OCI-M2 (cell line): ENCODE data around the gene MPST.
"Not testable (repeated sequence)": the region's sequence is repeated elsewhere in the genome, so short reads cannot be mapped to it uniquely, and the experiment has no call there.

Experiments
- DNase-seq: peaks from one replicate; lab custom pipeline; 2025; ENCODE audit not compliant: unreplicated experiment; lab: John Stamatoyannopoulos, UW

MPST gene

DNA sequence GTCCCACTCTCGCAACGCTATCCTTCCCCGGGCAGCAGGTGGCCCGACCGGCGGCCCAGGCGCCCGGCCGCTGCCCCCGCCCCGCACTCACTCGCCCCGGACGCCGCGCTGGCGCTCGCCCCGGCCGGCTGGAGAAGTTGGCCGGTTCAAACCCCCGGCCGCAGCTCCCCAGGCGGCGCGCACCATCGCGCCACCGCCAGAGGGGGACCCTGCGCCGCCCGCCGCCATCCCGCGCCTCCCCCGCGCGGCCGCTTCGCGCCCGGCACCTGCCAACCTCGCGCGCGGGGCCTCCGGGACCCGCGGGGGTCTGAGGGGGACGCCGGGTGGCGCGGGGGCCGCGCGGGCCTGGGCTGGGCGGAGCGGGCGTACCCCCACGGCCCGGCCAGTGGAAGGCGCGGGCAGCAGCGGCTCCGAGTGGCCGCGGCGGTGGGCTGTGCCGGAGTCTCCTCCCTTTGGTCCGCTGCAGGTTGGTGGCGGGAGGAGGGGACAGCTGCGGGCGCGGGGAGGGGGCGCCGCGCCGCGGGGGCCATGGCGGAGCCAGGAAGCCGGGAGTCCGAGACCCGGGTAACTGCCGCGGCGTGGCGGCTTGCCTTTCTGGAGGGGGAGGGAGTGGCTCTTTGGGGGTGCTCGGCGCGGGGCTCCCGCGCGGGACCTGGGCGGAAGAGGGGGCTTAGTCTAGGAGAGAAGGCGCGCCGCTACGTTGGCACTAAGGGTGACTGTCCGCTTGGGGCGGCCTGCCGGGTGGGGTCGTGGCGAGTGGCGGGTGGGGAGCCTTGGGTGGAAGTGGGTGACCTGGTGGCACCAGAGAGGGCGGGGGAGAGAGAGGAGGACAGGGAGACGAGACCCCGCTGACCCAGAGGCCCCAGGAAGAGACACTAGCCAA lies at the start of gene MPST, which contains the start of gene TST:
Gene MPST (plus strand): TSS at position 434 of the 883 bp plus-strand sequence. CDS start 95 bp downstream, at position 529.
Gene TST (minus strand): TSS at position 139 of the 883 bp plus-strand sequence. CDS start 715 bp downstream, outside the sequence.
- no peak for DNase-seq

DNA sequence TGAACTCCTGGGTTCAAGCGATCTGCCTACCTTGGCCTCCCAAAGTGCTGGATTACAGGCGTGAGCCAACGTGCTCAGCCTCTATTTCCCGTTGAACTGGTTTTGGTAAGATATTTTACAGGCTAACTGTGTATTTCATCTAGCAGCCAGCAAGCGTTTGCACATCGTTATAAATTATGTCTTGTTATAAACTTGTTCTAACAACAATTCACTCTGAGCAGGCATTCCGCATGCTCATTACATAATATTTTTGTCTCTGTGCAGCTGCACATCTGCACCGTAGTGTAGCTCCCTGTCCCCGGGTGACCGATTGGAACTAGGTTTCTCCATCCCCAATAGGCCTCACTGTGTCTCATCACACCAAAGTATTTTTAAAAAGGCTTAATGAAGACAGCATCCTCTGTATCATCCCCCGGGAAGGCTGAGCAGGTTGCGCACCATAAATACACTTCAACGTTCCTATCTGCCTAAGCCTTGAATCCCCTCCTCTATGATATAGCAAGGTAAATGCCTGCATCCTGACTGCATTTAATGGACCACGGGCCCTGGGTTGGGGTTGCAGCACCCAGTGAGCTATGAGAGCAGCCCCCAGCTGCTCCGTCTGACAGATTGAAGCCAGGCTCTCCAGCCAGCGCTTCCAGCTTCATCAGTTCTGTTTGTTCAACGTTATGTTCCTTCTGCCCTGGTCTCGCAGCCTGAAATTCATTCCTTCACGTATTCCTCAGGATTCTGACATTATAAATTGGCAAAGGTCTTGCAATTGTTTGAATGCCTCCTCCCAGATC lies 48.0 kb upstream of the MPST start:
- no peak for DNase-seq

DNA sequence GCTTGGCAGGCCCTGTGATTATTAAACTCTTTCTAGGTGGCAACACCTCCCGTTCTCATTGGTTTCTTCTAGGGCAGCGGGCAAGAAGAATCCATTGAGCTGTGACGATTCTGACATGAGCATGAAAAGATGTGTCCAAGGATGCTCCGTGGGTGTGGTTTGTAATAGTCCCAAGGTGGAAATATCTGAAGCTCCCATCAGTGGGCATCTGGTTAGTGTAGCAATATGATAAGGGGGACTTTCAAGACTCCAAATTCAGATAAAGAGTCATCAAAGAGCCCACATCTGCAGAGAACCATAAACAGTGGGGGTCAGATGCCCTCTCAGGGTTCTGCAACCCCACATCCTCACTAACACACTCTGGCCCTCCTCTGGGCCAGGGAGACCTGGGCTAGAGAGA lies 42.9 kb upstream of the MPST start:
- no peak for DNase-seq

DNA sequence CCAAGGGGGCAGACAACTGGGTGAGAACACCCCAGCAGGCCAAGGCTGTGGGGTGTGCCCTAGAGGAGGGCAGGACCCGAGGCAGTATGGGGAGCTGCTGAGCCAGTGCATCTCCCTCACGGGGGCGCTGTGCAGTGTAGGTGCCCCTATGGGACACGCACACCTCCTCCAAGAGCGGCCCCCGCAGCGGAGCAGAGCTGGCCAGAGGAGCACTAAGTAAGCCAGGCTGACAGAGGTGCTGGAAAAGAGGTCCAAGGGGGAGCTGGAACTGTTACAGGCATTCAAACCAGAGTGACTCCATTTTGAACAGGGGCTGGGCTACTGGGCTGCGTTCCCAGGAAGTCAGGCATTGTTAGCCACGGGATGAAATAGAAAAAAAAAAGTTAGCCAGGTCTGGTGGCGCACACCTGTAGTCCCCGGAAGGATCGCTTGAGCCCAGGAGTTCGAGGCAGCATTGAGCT lies 42.1 kb upstream of the MPST start:
- no peak for DNase-seq

DNA sequence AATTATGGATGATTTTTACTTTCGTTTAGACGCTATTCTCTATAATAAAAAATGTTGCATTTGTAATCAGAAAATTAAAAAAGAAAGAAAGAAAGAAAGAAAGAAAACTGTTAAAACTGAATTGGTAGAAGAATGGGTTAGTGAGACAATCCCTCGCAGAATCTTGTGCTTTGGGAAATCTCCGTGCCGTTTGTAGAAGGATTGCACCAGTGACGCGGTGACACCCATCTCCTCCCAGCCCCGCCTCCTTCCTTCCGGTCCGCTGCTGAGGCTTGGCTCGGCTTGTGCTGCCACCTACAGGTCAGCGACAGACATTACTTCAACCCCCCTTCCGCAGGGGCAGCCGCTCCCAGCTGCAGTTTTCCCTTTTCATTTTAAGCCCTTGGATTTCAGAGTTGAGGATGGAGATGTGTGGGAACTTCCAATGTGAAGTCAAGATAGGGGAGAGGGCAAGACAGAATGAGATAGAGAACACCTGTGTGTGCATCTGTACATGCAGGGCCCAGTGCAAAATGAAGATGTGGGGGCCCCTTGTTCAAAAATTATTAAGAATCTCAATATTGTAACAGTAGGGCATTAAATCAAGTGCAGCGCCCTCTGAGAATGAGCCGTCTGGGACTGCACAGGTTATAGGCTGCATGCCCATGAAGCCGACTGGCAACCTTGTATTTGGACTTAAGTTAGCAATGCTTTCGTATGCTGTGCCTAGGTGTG lies 41.4 kb upstream of the MPST start:
- DNase-seq, result peak; percentile 24

DNA sequence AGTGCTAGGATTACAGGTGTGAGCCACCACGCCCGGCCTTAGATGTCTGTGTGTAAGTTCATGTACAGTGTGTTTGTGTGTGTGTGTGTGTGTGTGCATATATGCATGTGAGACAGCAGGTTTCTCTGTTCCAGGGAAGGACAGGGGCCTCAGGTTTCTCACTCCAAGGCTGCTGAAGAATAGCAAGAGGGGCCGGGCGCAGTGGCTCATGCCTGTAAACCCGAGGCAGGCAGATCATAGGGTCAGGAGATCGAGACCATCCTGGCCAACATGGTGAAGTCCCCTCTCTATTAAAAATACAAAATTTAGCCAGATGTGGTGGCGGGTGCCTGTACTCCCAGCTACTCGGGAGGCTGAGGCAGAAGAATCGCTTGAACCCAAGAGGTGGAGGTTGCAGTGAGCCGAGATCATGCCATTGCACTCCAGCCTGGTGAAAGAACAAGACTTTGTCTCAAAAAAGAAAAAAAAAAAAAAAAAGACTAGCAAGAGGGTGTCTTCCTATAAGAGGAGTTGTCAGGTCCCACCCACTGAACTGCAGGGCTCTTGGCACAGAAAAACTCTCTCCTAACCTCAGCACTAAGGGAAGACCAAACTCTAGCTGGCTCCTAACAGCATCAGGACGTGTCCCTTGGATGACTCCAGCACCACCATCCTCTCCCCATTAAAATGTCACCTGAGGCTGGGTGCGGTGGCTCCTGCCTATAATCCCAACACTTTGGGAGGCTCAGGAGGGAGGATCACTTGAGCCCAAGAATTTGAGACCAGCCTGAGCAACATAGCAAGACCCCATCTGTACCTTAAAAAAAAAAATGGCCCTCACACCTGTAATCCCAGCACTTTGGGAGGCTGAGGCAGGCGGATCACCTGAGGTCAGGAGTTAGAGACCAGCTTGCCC lies 40.3 kb upstream of the MPST start:
- no peak for DNase-seq

DNA sequence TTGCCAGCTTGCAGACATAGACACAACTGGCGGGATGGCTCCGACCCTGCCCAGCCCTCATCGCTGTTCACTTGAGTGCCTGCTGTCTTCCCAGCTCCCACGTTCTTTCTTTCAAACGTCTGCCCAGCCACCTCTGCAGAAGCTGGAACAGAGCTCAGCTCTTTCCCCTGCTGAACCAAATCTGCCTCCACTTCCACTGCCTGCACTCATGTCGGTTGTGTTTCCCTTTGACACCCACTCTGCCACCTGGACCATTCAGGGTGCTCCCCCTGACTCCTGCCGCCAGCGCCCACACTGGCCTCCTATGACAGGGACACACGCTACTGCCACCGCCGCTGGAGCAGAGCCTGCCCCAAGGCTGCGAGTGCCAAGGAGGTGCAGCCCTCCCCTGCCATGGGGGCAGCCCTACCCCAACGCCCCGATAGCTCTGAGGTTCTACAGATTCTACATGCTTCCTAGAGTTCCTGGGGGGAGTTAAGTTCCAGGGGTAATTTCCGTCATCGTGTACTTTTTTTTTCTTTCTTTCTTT lies 38.2 kb upstream of the MPST start:
- no peak for DNase-seq

DNA sequence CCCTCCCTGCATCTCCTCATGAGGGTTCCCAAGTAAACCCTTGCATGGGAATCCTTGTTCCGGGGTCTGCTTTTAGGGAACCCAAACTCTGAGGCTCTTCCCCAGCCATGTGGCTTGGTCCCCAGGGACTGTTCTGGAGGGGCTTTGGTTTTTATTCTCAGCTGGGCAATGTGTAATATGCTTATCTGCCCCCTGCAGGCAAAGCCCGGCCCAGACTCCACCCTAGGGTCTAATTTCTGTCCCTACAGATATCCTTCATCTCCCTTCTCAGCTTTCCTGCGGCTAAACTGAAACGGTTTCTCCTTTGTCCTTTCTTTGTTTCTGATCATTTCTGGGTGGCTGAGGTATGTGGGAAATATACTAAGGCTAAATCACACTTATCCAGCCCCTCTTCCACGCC lies 37.4 kb upstream of the MPST start:
- peak; percentile 56 for DNase-seq

DNA sequence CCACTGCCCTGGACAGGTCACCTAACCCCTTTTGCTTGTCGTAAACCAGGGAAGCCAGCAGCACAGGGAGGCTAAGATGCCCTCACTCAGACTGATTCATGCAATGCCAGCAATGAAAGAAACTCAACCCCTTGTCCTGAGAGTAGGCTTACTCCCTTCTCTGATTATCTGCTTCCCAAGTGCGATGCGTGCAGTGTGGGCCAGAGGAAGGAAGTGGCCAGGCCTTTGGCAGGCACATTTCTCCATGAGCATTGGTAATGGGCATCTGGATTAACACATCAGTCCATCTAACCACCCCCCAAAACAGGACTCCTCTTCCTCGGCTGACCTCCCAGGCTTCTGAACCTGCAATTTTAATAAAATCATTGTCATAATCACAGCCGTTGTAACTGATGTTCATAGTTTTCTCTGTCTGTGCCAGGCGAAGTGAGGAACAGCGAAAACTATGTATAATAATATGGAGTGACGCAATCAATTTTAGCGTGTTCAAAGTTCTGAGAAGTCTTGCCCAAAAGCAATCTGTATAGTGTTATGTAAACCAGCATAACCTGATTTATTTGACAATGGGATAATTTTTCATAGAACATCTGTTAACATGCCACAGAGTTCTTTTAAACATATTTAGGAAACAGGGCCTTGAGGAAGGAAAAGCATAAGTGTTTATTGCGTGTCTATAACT lies 34.2 kb upstream of the MPST start:
- no peak for DNase-seq

DNA sequence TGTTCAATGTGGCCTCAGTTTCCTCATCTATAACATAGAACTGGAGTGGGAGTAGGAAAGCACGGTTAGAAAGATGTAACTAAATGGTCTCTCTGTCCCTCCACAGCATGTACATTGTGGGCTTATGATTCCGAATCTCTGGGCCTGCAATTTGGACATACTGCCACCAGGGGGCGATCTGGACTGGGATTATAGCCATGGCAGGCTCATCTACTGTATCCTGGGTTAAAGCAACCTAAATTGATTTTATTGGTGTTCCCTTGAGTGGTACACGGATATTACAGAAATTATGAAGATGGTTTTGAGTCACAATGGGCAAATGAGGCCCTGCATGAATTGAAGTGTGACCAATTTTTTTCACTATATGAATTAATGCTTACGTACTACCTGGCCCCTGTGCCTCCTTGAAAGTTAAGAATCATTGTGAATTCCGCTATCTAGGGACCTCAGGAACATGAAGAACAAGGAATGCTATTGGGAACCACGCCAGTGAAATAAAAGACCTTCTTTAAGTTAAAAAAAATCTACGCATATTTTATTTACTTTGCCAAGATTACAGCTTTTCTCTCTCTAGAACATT lies 33.2 kb upstream of the MPST start:
- DNase-seq, result no peak

DNA sequence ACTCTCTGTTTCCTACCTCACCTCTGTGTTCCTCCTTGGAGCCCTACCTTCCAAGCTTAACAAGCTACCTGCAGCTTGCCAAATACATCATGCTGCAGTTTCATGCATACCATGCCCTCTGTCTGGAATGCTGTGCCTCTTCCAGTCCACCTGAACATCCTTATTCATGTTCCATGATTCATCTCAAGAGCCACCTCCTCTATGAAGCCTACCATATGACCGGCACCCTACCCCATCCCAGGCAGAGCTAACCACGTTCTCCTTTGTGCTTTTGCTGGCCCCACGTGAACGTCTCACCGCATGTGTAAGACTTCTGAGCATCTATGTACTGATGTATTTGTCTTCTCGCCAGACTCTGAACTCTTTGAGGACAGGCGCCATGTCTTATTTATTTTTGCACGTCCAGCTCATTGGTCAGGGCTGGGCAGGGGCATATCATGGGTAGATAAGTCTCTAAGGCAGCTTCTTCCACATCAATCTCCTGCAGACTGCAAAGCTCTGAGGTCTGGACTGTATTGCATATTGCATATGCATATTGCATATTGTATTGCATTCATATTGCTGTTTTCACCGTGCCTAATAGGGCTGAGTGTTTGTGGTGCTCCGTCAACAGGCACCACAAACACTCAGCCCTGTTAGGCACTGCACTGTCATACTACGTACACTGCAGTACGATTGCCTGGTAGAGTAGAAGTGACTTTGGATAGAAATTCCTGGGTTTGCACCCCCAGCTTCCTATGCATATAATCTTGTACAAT lies 31.3 kb upstream of the MPST start:
- DNase-seq, result no peak

DNA sequence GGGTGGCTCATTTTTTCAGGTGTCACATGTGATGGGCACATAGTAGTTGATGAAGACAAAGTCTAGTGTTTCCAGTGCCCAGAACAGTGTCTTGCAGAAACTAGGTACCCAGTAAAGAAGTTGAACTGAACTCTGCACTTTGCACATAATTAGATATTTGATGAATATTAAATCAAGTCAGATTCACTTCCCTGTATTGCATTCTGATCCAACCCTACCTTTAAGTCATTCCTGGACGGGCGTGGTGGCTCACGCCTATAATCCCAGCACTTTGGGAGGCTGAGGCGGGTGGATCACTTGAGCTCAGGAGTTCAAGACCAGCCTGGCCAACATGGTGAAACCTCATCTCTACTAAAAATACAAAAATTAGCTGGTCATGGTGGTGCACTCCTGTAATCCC lies 30.5 kb upstream of the MPST start:
- DNase-seq, result not testable (repeated sequence)

DNA sequence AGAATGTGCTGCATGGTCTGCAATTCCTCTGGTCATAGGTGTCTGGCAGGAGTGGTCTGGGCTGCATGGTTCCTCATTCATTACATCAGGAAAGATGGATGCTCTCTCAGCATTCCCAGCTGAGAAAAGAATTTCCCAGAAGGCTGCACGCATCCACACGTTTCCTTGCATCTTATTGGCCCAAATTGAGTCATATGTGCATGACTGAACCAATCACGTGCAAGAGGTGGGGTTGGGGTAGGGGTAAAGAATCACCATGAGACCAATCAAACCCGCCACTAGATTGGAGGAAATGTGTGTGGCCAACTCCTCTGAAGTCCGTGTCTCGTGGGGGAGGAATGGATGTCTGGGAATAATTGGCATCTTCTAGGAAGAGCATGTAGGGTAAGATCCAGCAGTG lies 29.1 kb upstream of the MPST start:
- no peak for DNase-seq

DNA sequence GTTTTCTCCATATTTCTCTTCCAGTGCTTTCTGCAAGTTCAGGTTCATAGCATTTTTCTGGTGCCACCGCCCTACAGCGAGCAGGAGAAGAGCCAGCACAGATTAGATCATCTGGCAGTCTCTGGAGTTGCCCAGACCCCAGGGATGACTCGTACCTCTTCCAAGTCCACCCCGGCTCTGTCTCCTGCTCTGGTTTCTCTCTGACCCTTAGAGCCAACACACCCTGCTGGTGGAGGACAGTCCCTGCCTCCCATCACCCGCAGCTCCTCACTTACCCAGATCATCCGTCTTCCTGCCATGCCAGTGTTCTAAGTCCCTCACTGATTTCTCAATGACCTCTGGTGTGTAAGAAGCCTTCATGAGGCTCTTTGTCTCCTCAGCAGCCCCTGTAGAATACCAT lies 28.3 kb upstream of the MPST start:
- DNase-seq, result no peak

DNA sequence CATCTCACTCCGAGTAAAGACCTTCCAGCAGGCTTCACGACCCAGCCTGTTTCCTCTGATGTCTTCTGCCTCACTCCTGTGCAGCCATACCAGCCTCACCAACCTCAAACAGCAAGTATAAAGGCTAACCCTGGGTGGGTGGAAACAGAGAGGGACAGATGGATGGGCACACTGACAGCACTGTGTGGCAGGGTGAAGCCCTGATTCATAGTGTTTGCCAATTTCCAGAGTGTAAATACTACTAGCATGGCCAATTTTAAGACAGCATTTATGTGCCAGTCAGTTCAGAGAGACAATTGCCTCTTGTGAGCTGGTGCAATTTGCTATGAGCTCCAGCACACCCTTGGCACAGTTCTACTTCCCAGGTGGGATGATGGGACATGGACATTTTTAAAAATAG lies 21.8 kb upstream of the MPST start:
- DNase-seq, result no peak

DNA sequence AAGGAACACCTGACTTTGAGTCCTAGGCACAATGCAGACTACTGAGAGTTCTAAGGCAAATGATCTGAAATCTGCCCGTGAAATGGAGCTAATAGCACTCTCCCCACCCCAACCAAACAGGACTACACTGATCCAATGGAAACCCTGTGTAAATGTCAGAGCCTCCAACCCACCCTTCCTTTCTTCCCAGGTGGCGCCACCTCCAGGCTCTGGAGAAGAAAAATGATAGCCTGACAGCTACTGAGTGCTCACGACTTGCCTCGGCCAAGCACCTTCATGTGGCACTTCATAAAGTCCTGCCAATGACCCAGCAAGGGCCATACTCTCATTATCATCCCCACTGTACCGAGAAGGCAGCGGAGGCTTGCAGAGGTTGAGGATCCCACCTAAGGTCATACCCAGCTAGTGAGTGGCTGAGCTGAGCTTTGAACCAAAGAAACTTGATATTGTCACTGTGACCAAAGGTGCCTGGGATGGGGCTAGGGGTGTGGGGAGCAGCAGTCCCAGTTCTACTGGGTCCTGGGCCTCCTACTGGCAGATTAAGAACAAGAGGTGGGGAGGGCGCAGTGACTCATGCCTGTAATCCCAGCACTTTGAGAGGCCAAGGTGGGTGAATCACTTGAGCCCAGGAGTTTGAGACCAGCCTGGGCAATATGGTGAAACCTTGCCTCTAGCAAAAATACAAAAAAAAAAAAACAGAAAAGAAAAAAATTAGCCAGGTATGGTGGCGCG lies 20.8 kb upstream of the MPST start:
- no peak for DNase-seq

DNA sequence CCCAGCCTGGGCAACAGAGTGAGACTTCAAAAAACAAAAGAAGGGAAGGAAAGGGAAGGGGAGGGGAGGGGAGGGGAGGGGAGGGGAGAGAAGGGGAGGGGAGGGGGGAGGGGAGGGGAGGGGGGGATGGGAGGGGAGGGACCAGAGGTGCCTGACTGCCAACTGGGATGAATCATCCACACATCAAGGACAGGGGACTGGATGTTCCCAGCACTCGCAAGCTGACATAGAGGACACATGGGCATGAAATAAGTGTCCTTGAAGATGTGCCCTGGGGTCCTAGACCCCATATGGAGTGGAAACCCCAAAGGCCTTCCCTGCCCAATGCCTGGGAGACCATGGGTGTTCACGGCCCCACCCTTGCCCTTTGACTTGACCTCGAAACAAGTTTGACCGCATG lies 20.1 kb upstream of the MPST start:
- DNase-seq, result no peak
